GM18499 (cell line): ENCODE data around the gene SH3BP1.
"Not testable (repeated sequence)": the region's sequence is repeated elsewhere in the genome, so short reads cannot be mapped to it uniquely, and the experiment has no call there.

ENCODE experiments used
- ATAC-seq: cut with Tn5 transposase; IDR thresholded peaks from one replicate; pipeline ENCODE4 v1.9.1; 2021; ENCODE audit warnings: moderate number of reproducible peaks; ENCODE audit not compliant: insufficient read depth, unreplicated experiment

The SH3BP1 gene

GRCh38 chr22:37656583-37656982 is 17.1 kb downstream of the SH3BP1 start:
- not testable (repeated sequence) for ATAC-seq

- no peak for ATAC-seq
Measured at GRCh38 chr22:37657590-37658132, 18.2 kb downstream of the SH3BP1 start.

DNA sequence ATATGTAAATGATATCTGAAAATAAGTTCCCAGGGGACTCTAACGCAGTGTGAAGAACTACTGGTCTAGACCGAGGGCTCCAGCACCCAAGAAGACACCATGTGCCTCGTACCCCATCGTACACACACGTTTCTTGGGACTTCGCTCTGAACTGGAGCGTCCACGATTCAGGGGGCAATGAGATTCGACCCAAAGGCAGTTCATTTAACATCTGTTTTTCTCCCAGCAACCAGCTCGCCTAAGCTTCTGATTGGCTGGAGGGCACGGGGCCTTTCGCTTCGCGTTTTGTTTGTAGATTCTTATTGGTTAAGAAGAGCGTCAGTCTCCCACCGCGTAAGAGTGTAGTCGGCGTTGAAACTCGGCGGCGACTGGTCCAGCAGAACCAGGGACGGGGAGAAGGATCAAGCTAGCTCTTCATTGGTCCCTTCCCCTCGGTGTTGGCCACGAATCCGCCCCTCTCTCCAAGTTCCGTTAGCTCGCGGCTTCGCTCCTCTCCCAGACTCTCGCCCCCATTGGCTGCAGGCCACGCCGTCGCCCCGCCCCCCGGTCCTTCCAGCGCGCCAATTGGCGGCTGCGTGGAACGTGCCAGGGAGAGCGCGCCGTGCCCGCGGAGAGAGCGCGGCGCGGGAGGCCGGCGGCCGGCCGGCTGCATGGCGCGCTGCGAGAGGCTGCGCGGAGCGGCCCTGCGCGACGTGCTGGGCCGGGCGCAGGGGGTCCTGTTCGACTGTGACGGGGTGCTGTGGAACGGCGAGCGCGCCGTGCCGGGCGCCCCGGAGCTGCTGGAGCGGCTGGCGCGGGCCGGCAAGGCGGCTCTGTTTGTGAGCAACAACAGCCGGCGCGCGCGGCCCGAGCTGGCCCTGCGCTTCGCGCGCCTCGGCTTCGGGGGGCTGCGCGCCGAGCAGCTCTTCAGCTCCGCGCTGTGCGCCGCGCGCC is 18.9 kb downstream of the SH3BP1 start, which contains the start of gene PDXP:
PDXP (plus strand) TSS at position 591 of the 933 bp plus-strand sequence; CDS start at position 651, 60 bp downstream.
- peak; percentile 68 for ATAC-seq

DNA sequence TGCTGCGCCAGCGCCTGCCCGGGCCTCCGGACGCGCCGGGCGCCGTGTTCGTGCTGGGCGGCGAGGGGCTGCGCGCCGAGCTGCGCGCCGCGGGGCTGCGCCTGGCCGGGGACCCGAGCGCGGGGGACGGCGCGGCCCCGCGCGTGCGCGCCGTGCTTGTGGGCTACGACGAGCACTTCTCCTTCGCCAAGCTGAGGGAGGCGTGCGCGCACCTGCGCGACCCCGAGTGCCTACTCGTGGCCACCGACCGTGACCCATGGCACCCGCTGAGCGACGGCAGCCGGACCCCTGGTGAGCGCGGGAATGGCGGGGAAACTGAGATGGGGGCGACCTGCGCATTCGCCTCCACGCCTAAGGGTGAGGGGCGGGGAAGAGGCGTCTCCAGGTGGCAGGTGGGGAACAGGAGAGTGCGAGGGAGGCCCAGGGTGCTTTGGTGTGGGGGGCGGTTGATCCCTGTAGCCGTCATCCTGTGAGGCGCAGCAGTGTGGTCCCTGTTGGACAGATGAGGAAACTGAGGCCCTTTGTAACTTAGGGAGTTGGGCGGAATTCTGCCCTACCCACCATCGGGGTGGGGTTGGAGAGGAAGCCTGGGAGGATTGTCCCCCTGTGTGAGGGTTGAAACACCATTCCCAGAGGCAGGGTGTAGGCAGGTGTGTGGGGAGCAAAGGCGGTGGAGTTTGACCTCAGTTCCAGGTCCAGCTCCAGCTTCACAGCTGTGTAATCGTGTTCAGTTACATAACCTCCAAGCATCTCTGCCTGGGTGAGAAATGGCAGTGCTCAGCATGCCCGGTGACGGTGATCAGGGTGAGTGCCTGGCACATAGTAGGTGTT is 19.8 kb downstream of the SH3BP1 start:
- no peak for ATAC-seq

GRCh38 chr22:37659897-37660708 is 20.6 kb downstream of the SH3BP1 start:
- no peak for ATAC-seq

DNA sequence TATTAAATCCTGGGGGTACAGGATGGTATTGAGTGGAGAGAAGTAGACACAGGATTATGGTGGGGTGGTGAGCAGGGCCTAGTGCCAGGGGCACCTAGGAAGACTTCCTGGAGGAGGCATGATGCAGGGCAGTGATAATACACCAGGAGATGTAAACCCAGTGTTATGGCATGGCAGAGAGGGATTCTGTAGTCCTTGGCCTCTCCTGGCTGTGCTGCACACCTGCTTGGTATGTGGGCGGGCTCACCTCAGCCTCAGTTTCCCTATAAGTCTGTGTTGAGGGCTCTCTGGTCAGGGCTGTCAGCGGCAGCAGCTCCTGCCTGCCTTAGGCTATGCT is 21.2 kb downstream of the SH3BP1 start:
- no peak for ATAC-seq

DNA sequence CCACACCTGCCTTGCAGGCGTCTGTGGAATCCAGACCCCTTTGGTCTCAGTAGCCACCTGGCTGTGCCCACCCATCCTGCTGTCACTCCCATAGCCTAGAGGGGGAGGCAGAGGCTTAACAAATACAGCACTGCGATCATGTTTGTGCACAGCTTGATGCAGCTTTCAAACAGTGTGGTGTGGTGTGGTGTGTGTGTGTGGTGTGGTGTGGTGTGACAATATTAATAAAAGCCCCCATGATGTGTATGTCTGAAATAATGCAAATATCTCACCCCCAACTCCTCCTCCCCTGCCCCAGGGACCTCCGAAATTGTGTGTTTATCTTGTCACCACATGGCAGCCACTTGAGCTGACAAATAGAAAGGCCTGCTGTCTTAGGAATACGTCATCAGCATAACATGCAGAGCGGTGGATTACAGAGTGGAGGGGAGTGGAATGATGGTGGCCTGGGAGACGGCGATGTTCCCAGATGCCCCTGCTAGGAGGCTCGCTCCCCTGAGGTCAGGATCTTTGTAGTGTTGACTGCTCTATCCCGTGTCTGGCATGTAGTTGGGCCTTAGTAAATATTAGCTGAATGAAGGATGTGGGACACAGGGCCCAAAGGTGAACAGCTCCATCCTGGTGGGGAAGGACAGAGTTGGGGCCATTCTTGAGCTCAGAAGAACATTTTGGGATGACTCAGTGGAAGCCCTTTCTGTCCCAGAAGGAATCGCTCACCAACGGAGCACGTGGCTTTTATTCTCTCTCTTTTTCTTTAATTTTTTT is 21.9 kb downstream of the SH3BP1 start:
- ATAC-seq: no peak

DNA sequence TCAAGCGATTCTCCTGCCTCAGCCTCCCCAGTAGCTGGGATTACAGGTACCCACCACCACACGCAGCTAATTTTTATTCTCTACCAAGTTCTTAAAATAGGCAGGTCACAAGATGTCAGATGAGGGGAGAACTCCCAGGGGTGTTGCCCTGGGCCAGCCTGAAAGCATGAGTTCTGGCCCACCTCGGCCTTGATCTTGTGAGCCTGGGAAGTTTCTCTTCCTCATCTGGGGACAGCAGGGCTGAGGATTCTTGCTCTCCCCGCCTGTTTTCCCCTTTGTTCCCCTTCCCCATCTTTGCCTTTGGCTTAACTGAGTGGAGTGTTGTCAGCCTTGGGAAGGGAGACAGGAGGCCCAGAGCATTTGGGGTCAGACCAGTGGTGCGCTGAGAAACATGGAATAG is 22.6 kb downstream of the SH3BP1 start:
- no peak for ATAC-seq

DNA sequence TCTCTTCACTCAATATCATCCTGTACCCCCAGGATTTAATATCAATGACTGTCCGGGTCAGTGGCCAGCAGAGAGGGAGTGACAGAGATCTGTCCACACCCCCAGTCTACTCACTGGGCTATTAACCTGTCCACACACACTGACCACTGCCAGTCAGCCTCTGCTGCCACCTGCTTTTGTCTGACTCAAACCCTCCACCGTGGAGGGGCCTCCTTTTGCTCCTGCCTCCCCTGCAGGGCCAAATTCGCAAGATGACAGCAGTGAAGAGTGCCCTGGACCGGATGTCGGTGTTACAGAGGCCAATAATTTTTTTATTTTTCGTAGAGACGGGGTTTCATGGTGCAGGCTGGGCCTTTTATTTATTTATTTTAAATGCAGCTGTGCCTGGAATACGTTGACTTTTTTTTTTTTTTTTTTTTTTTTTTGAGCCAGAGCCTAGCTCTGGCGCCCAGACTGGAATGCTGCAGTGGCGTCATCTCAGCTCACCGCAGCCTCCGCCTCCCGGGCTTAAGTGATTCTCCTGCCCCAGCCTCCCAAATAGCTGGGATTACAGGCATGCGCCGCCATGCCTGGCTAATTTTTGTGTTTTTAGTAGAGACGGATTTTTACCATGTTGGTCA is 24.2 kb downstream of the SH3BP1 start:
- ATAC-seq: no peak

- no peak for ATAC-seq
Measured at GRCh38 chr22:37664249-37665101, 25.0 kb downstream of the SH3BP1 start.

GRCh38 chr22:37665487-37665886 is 26.0 kb downstream of the SH3BP1 start:
- no peak for ATAC-seq

DNA sequence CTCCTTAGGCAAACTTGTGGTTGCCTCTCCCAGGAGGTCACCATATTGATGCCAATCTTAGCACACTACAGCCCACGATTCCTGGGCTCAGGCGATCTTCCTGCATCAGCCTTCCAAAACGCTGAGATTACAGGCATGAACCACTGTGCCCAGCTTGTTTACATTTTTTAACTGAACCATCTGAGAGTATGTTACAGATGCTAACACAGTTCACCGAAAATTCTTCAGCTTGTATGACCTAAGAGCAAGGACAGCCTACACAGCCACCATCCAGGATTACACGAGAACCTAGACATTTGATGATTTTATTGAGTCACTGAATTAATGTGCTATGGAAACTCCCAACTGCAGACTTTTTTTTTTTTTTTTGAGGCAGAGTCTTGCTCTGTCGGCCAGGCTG is 30.1 kb downstream of the SH3BP1 start:
- ATAC-seq: no peak

DNA sequence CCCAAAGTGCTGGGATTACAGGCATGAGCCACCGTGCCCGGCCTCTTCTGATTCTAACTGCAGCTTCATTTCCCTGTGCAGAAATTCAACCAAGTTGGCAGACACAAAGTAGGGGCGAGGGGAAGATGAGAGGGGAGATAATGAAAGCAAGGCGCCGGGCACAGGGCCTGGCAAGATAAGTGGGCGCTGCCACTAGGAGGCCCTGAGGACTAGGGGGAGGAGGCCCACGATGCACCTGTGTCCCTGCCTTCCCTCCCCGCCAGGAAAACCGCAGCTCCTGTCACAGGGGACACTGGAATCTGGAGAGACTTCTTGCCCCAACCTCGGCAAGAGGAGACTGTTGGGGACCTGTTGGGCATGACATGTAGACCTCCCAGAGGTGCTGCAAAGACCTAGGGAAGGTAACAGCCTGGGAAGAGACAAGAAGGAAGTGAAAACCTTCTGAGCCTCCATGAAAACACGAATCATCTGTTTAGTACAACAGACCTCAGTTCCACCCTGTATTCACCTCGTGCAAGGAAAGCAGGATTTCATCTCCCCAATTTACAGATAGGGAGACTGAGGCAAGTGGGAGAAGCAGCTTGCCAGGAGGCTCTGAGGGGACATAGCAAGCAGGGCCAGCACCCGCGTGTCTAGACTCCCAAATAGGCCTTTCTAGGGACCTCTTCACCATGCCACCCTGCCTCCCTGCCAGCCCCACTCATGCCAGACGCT is 32.9 kb downstream of the SH3BP1 start:
- ATAC-seq: no peak

DNA sequence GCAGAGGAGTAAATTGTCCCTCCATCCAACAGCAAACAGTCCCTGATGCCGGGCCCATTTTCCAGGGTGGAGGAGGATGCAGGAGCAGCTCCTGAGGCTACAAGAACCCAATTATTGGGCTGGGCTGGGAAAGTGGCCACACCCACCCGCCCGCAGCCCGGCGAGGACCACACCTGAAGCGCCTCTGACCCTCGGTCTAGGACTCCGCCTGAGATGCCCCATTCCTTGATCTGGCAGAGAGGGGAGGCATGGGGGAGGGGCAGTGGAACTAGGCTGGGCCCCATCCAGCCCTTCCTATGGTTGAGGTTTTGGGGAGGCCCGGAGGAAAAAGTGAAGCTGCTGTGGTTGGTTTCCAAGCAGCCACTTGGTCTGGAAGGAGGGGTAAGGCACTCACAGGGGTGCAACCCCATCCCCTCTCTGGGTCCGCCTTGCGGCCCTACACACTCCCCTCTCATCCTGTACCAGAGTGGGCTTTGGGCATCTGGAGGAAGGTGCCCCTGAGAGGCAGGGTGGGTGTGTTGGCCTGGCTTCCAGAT is 33.5 kb downstream of the SH3BP1 start:
- no peak for ATAC-seq

DNA sequence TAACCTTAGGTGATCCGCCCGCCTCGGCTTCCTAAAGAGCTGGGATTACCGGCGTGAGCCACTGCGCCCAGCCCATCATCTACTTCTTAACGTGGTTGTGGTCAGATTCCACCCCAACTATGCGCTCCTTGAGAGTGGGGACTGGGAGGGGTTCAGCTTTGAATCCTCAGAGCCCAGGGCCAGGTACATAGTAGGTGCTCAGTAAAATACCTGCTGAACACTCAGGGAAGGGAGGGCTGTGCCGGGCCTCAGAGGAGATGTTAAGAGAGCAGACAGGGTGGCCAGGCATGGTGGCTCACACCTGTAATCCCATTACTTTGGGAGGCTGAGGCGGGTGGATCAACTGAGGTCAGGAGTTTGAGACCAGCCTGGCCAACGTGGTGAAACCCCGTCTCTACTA is 34.8 kb downstream of the SH3BP1 start:
- ATAC-seq: no peak

DNA sequence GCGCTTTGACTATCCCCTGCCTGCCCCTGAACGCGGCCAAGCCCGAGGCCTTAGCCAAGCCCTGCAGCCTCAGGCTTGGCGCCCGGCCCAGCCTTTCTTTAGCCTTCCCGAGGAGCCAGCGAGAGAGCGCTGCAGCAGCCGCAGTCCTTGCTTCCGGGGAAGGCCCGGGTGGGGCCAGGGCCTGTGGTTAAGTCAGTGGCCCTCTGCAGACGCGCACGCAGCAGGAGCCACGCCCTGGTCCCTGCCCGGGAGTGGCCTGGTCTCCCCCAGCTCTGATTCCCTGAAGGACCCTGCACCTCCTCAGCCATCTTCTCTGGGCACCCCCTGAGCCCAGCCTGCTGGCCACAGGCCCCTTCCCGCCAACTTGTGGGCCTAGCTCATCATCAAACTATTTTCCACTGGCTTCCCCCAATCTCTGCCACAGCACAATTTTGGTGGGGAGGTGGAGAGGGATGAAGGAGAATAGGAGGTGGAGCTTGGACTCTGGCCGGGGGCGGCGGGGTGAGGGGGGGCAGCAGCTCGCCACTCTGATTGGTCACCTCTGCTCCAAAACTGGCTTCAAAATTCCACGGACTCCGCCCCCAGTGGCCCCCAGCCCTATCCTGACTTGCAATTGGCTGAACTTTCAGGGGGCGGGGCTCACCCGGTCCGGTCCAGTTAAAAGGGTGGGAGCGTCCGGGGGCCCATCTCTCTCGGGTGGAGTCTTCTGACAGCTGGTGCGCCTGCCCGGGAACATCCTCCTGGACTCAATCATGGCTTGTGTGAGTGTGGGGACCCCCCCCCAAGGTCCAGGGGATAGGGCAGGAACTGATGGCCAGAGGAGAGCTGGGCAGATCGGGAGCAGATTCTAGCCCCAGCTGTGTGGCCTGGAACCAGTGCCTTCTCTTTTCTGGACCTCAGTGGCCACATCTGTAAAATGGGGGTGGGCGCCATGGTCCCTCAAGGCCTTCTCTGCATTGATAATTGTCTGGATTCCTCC is 35.8 kb downstream of the SH3BP1 start, which contains the start of gene LGALS1:
LGALS1 (plus strand) TSS at position 686 of the 979 bp plus-strand sequence; CDS start at position 753, 67 bp downstream.
- ATAC-seq: no peak
